A549 (cell line): Measurements from ENCODE around the gene DTNB. TPM values are rescaled to one million over a fixed set of nuclear protein-coding genes. Genes with fewer than 3 reads are reported as not detected.

Source experiments
- ATAC-seq, 2 experiments: fragments of 200-7000 bp in 1 of 2; fragments of >200 bp in 1 of 2; cut with Nextera tagmentation in 1 of 2; cut with Tn5 transposase in 1 of 2; 3 replicates each; pipeline versions ENCODE4 v1.8.0 to v1.9.1; 2018 to 2020; ENCODE audit warnings: mild to moderate bottlenecking in 1 of 2, moderate library complexity in 1 of 2
- CTCF ChIA-PET: fragments of 300-600 bp; sonication (Branson Sonifier 250); formaldehyde crosslinking; extraction: SDS; loops from one replicate; lab custom pipeline; 2021; ENCODE audit warnings: antibody characterized with exemption, inconsistent platforms; lab: Yijun Ruan, JAX
- POLR2A ChIA-PET: fragments of 350-600 bp; formaldehyde crosslinking; extraction: SDS; loops from one replicate; lab custom pipeline; 2021; ENCODE audit warnings: antibody characterized with exemption, inconsistent platforms; lab: Yijun Ruan, JAX
- DNase-seq, 2 experiments: peaks; one replicate each; pipeline versions ENCODE4 v3.0.0 to v3.0.0-alpha.2; 2011 to 2016; ENCODE audit warnings: low read depth in 1 of 2, low spot score in 1 of 2
- FAIRE-seq: peaks from 2 replicates; lab custom pipeline; 2011; peaks lifted over from hg19 to GRCh38; lab: Jason Lieb, UNC
- H3K27ac ChIP-seq, 2 experiments: fragments of >200 bp; sonication (Bioruptor Twin); formaldehyde crosslinking; 3 replicates each; pipeline ENCODE4 v1.5.1; 2016 to 2017
- H3K4me1 ChIP-seq: fragments of >200 bp; sonication (Bioruptor Twin); formaldehyde crosslinking; 3 replicates; pipeline ENCODE4 v1.6.1; 2016
- H3K4me2 ChIP-seq: fragments of >200 bp; sonication (Bioruptor Twin); formaldehyde crosslinking; 3 replicates; pipeline ENCODE4 v1.6.1; 2016
- H3K4me3 ChIP-seq: fragments of >200 bp; sonication (Bioruptor Twin); formaldehyde crosslinking; 3 replicates; pipeline ENCODE4 v1.5.1; 2016
- H3K9me3 ChIP-seq: fragments of >200 bp; sonication (Bioruptor Twin); formaldehyde crosslinking; 3 replicates; pipeline ENCODE4 v1.6.1; 2016
- CBX8 ChIP-seq: fragments of 200-600 bp; sonication (generic); IDR thresholded peaks from 2 replicates; pipeline ENCODE4 v1.6.1; 2016
- EHF ChIP-seq: fragments of 250-450 bp; sonication (Bioruptor Pico); IDR thresholded peaks from 2 replicates; pipeline ENCODE4 v1.5.0; 2020; ENCODE audit warnings: mild to moderate bottlenecking
- EP300 ChIP-seq, 2 experiments: fragments of >200 bp; sonication (Bioruptor Twin); formaldehyde crosslinking; IDR thresholded peaks; 2 replicates in 1 of 2; 3 replicates in 1 of 2; pipeline ENCODE4 v1.6.1; 2016 to 2017
- ESRRA ChIP-seq: fragments of 150-350 bp; IDR thresholded peaks from 2 replicates; pipeline ENCODE4 v1.6.1; 2014; ENCODE audit warnings: mild to moderate bottlenecking, low read length, borderline replicate concordance
- FOSL2 ChIP-seq, 2 experiments: fragments of 450-650 bp in 1 of 2; fragments of >200 bp in 1 of 2; sonication (Bioruptor Twin) in 1 of 2; formaldehyde crosslinking; IDR thresholded peaks; 2 replicates each; pipeline versions ENCODE4 v1.5.0 to v1.6.1; 2016 to 2020; ENCODE audit warnings: mild to moderate bottlenecking in 1 of 2, moderate library complexity in 1 of 2
- FOXS1 ChIP-seq: fragments of 250-450 bp; sonication (Bioruptor Pico); IDR thresholded peaks from 2 replicates; pipeline ENCODE4 v1.5.0; 2020; ENCODE audit warnings: mild to moderate bottlenecking, moderate library complexity
- GATA3 ChIP-seq: IDR thresholded peaks from 2 replicates; pipeline ENCODE4 v1.6.1; 2012; ENCODE audit warnings: borderline replicate concordance
- HOXA7 ChIP-seq: fragments of 250-450 bp; sonication (Bioruptor Pico); IDR thresholded peaks from 2 replicates; pipeline ENCODE4 v1.5.0; 2020; ENCODE audit warnings: mild to moderate bottlenecking, moderate library complexity
- HOXB5 ChIP-seq: fragments of 250-450 bp; sonication (Bioruptor Pico); IDR thresholded peaks from 2 replicates; pipeline ENCODE4 v1.5.0; 2020; ENCODE audit warnings: mild to moderate bottlenecking, moderate library complexity
- JUN ChIP-seq, 2 experiments: fragments of >200 bp; sonication (Bioruptor Twin); formaldehyde crosslinking; IDR thresholded peaks; 2 replicates in 1 of 2; 3 replicates in 1 of 2; pipeline ENCODE4 v1.6.1; 2016 to 2017
- JUNB ChIP-seq: fragments of >200 bp; sonication (Bioruptor Twin); formaldehyde crosslinking; IDR thresholded peaks from 2 replicates; pipeline ENCODE4 v1.6.1; 2016
- KDM1A ChIP-seq: fragments of 200-600 bp; sonication (generic); IDR thresholded peaks from 2 replicates; pipeline ENCODE4 v1.6.1; 2016; ENCODE audit warnings: low read depth, mild to moderate bottlenecking
- KDM5A ChIP-seq: fragments of 200-600 bp; sonication (generic); IDR thresholded peaks from 2 replicates; pipeline ENCODE4 v1.6.1; 2016; ENCODE audit warnings: antibody characterized with exemption, mild to moderate bottlenecking
- NR3C1 ChIP-seq: fragments of >200 bp; sonication (Bioruptor Twin); formaldehyde crosslinking; IDR thresholded peaks from 3 replicates; pipeline ENCODE4 v1.6.1; 2017
- PBX3 ChIP-seq: IDR thresholded peaks from 2 replicates; pipeline ENCODE4 v1.6.1; 2012
- POLR2A ChIP-seq: IDR thresholded peaks from 2 replicates; pipeline ENCODE4 v1.6.1; 2012; ENCODE audit warnings: mild to moderate bottlenecking, low read length
- RARB ChIP-seq: fragments of 250-450 bp; sonication (Bioruptor Pico); IDR thresholded peaks from 2 replicates; pipeline ENCODE4 v1.8.0; 2021; ENCODE audit warnings: mild to moderate bottlenecking, moderate library complexity
- SMC3 ChIP-seq: fragments of >200 bp; sonication (Bioruptor Twin); formaldehyde crosslinking; IDR thresholded peaks from 3 replicates; pipeline ENCODE4 v1.6.1; 2018; ENCODE audit warnings: inconsistent platforms
- TFCP2L1 ChIP-seq: fragments of 250-450 bp; sonication (Bioruptor Pico); IDR thresholded peaks from 2 replicates; pipeline ENCODE4 v1.5.0; 2021; ENCODE audit warnings: mild to moderate bottlenecking
- TP53 ChIP-seq: fragments of 250-450 bp; sonication (Bioruptor Pico); IDR thresholded peaks from 2 replicates; pipeline ENCODE4 v1.5.0; 2021; ENCODE audit warnings: mild to moderate bottlenecking, moderate library complexity
- ZFP36 ChIP-seq: fragments of 450-650 bp; IDR thresholded peaks from 2 replicates; pipeline ENCODE4 v1.6.1; 2014; ENCODE audit warnings: borderline replicate concordance; ENCODE audit not compliant: partially characterized antibody
- ZSCAN20 ChIP-seq: fragments of 250-450 bp; sonication (Bioruptor Pico); IDR thresholded peaks from 2 replicates; pipeline ENCODE4 v1.8.0; 2022; ENCODE audit warnings: mild to moderate bottlenecking, moderate library complexity
- WGBS: methylation state at CpG from one replicate; pipeline ENCODE4 v1.1.6; 2017; ENCODE audit errors: missing lambda C conversion rate; 5-methylcytosine and 5-hydroxymethylcytosine counted together
- polyA plus RNA-seq, 4 experiments: library from polyadenylated mRNA; depleted of rRNA in 3 of 4; stranded (reverse); fragments of >200 nt; fragmentation: RNase III in 1 of 4; extraction: RNeasy Plus Mini Kit Qiagen cat#74134 plus additional on column Dnase treatment in 1 of 4; gene quantifications; 2 replicates in 3 of 4; 3 replicates in 1 of 4; pipeline ENCODE4 v1.2.3, GENCODE V29; 2011 to 2017
- TF ChIP-seq, protein P1 (sequence below): fragments of 250-450 bp; sonication (Bioruptor Pico); IDR thresholded peaks from 2 replicates; pipeline ENCODE4 v1.5.0; 2020; ENCODE audit warnings: low read depth, mild to moderate bottlenecking, moderate library complexity
- TF ChIP-seq, protein P2 (sequence below): fragments of 200-600 bp; sonication (generic); IDR thresholded peaks from 2 replicates; pipeline ENCODE4 v1.6.1; 2016; ENCODE audit warnings: antibody characterized with exemption, mild to moderate bottlenecking, moderate library complexity
- TF ChIP-seq, protein P3 (sequence below): fragments of 250-450 bp; sonication (Bioruptor Pico); IDR thresholded peaks from 2 replicates; pipeline ENCODE4 v1.5.0; 2021; ENCODE audit warnings: mild to moderate bottlenecking, moderate library complexity, borderline replicate concordance

The DTNB gene
- polyA plus RNA-seq, 2 of the 4 experiments (the other 2 are of a cell fraction), result 11.2 to 32.6 TPM

DNA sequence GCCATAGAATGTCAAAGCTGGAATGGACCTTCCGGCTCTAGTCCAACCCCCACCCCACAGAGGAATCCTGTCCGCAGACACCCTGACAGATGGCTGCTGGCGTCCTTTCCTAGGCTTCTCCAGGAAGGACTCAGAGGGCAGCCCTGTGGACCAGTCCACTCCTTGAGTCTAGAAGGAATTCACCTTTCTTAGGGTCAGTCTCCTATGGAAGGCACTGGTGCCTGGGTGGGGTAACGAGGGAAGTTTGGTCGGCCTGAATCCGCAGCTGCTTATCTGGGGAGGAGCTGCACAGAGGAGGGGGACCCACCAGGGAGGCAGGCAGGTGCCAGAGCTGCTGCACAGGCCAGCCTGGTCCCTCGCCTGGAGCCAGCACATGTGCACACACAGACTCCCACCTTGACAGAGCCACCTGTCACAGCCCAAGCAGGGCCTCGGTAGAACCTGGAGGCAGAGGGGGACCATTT lies 334.1 kb downstream of the DTNB start (continued):
- TF ChIP-seq NR3C1 (no peak), POLR2A (no peak), ZFP36 (no peak), GATA3 (no peak), ESRRA (no peak), HOXA7 (no peak), SMC3 (no peak)

DNA sequence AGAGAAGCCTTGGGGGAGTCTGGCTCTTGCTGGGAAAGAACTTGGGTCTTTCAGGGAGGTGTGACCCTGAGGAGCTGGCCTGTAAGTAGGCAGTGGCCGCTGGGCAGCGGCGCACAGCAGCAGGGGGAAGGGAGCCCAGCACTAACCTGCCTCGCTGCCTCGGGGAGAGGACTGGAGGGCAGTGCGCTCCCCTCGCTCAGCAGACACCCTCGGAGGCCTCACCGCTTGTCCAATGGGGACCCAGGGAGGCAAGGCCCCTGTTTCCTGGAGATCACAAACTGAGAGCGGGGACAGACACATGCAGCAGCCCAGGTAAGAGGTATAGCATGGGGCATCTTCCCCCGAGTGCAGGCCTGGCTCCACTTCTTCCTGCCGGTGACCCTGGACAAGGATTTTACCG lies 335.0 kb downstream of the DTNB start:
- no peak overlapping the region for H3K4me2 ChIP-seq
- no peak overlapping the region for H3K4me3 ChIP-seq
- H3K9me3 ChIP-seq, result no peaks in the 10 kb centered on the region
- ChIA-PET POLR2A (no interaction called here), CTCF (interaction anchor here (0.8 to 2.6 kb wide), 5 partner anchors 10 to 38 kb away, joined by 3 to 10 read pairs (median 4); no protein-coding TSS in a partner anchor)
- DNase-seq (no peak), ATAC-seq (no peak), FAIRE-seq (no peak)
- no peak for TF ChIP-seq KDM5A
- peaks cover 9% of the 10 kb centered on the region for H3K4me1 ChIP-seq
- no peak overlapping the region for H3K27ac ChIP-seq
- WGBS, result 83% methylated on average over 13 of the region's 13 CpGs

DNA sequence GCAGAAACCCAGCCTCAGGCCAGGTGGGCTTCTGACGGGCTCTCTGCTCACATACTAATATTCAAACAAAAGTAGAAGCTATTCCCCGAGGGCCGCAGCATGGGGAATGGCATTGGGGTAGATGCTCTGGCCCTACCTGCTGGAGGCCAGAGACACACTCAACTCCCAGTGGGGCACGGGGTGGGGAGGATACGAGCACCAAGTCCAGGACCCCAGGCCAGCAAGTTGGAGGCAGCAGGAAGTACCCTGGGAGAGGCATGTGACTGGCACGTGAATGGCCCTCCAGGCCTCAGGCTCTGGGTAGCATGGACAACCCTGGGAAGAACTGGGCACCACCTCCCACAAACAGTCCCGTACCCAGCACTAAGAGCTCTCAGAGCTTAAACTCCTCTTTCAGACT lies 335.5 kb downstream of the DTNB start:
- Histone ChIP-seq H3K27ac (no peak overlapping the region), H3K9me3 (no peaks in the 10 kb centered on the region), H3K4me3 (no peak overlapping the region), H3K4me2 (no peak overlapping the region)
- no peak for FAIRE-seq
- TF ChIP-seq HOXA7, result no peak
- no peak for TF ChIP-seq ZSCAN20 (CRISPR knock-in tag)
- no peak for TF ChIP-seq NR3C1
- no peak for TF ChIP-seq EHF (CRISPR knock-in tag)
- TF ChIP-seq ESRRA, result no peak
- TF ChIP-seq PBX3, result no peak
- TF ChIP-seq FOSL2 (IDR thresholded peaks at IDR 0.05), result no peak
- TF ChIP-seq FOSL2 (CRISPR knock-in tag; IDR thresholded peaks at IDR 0.05), result no peak
- TF ChIP-seq, all 56 proteins: peak for 0
- no peak for ATAC-seq
- POLR2A ChIA-PET, result no interaction called here
- peaks cover 8% of the 10 kb centered on the region for H3K4me1 ChIP-seq
- DNase-seq, result no peak
- 92% methylated on average over 7 of the region's 7 CpGs for WGBS
- CTCF ChIA-PET, result interaction anchor here (0.8 to 2.6 kb wide), 4 partner anchors 10 to 39 kb away, joined by 3 to 10 read pairs (median 6); no protein-coding TSS in a partner anchor

DNA sequence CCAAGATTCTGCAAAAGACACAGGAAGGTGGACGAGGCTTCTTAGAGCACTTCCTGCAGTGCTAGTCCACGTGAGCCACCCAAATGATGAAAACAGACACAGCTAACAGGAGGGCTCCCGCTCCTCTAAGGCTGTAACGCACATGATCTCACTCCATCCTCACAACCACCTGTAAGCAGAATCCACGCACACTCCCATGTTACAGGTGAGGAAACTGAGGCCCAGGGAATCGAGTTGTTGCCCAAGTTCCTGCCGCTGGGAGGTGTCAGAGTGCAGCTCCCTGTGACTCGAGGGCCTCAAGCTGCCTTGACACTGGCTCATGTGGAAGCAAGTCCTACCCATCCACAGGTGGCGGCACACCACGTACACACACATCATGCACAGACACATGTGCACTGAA lies 336.1 kb downstream of the DTNB start:
- ChIA-PET POLR2A (interaction anchor here (0.5 kb wide), 1 partner anchor 15 kb away, joined by 4 read pairs; no protein-coding TSS in a partner anchor), CTCF (interaction anchor here (1.1 to 2.6 kb wide), 2 partner anchors 24 to 28 kb away, joined by 3 to 9 read pairs; no protein-coding TSS in a partner anchor)
- no peak for ATAC-seq
- TF ChIP-seq, protein P1, sequence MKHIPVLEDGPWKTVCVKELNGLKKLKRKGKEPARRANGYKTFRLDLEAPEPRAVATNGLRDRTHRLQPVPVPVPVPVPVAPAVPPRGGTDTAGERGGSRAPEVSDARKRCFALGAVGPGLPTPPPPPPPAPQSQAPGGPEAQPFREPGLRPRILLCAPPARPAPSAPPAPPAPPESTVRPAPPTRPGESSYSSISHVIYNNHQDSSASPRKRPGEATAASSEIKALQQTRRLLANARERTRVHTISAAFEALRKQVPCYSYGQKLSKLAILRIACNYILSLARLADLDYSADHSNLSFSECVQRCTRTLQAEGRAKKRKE (CRISPR knock-in tag), result no peak
- no peak for TF ChIP-seq TP53 (CRISPR knock-in tag)
- no peak for TF ChIP-seq HOXB5 (CRISPR knock-in tag)
- no peak for TF ChIP-seq EP300 (IDR thresholded peaks at IDR 0.05)
- no peak for TF ChIP-seq CBX8
- TF ChIP-seq JUN (IDR thresholded peaks at IDR 0.05), result no peak
- TF ChIP-seq KDM1A, result no peak
- no peak for TF ChIP-seq TFCP2L1 (CRISPR knock-in tag)
- TF ChIP-seq JUNB, result no peak
- TF ChIP-seq, protein P2, sequence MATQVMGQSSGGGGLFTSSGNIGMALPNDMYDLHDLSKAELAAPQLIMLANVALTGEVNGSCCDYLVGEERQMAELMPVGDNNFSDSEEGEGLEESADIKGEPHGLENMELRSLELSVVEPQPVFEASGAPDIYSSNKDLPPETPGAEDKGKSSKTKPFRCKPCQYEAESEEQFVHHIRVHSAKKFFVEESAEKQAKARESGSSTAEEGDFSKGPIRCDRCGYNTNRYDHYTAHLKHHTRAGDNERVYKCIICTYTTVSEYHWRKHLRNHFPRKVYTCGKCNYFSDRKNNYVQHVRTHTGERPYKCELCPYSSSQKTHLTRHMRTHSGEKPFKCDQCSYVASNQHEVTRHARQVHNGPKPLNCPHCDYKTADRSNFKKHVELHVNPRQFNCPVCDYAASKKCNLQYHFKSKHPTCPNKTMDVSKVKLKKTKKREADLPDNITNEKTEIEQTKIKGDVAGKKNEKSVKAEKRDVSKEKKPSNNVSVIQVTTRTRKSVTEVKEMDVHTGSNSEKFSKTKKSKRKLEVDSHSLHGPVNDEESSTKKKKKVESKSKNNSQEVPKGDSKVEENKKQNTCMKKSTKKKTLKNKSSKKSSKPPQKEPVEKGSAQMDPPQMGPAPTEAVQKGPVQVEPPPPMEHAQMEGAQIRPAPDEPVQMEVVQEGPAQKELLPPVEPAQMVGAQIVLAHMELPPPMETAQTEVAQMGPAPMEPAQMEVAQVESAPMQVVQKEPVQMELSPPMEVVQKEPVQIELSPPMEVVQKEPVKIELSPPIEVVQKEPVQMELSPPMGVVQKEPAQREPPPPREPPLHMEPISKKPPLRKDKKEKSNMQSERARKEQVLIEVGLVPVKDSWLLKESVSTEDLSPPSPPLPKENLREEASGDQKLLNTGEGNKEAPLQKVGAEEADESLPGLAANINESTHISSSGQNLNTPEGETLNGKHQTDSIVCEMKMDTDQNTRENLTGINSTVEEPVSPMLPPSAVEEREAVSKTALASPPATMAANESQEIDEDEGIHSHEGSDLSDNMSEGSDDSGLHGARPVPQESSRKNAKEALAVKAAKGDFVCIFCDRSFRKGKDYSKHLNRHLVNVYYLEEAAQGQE, result no peak
- TF ChIP-seq RARB (CRISPR knock-in tag), result no peak
- TF ChIP-seq FOXS1, result no peak
- TF ChIP-seq, protein P3, sequence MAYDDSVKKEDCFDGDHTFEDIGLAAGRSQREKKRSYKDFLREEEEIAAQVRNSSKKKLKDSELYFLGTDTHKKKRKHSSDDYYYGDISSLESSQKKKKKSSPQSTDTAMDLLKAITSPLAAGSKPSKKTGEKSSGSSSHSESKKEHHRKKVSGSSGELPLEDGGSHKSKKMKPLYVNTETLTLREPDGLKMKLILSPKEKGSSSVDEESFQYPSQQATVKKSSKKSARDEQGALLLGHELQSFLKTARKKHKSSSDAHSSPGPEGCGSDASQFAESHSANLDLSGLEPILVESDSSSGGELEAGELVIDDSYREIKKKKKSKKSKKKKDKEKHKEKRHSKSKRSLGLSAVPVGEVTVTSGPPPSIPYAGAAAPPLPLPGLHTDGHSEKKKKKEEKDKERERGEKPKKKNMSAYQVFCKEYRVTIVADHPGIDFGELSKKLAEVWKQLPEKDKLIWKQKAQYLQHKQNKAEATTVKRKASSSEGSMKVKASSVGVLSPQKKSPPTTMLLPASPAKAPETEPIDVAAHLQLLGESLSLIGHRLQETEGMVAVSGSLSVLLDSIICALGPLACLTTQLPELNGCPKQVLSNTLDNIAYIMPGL (CRISPR knock-in tag), result no peak

More for the DNA sequence above, 336.1 kb downstream of the DTNB start:
- no peak overlapping the region for H3K4me2 ChIP-seq
- DNase-seq (no peak), FAIRE-seq (no peak)
- 90% methylated on average over 10 of the region's 10 CpGs for WGBS
- no peaks in the 10 kb centered on the region for H3K9me3 ChIP-seq
- H3K27ac ChIP-seq, result no peak overlapping the region
- no peak overlapping the region for H3K4me3 ChIP-seq
- peaks cover 4% of the 10 kb centered on the region; the same call in 2 of the 3 replicates for H3K4me1 ChIP-seq
